GM21825 (cell line): ENCODE data around the gene SDHAF3.

Experiments used
- ATAC-seq: cut with Tn5 transposase; IDR thresholded peaks from one replicate; pipeline ENCODE4 v1.9.1; 2021; ENCODE audit warnings: mild to moderate bottlenecking, moderate library complexity; ENCODE audit not compliant: unreplicated experiment

The SDHAF3 gene

DNA sequence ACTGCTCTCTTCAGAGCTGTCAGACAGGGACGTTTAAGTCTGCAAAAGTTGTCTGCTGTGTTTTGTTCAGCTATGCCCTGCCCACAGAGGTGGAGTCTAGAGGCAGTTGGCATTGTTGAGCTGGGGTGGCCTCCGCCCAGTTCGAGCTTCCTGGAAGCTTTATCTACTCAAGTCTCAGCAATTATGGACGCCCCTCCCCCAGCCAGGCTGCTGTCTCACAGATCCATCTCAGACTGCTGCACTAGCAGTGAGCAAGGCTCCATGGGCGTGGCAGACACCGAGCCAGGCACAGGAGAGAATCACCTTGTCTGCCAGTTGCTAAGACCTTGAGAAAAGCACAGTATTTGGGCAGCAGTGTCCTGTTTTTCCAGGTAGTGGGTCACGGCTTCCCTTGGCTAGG is 98.1 kb downstream of the SDHAF3 start:
- no peak for ATAC-seq

DNA sequence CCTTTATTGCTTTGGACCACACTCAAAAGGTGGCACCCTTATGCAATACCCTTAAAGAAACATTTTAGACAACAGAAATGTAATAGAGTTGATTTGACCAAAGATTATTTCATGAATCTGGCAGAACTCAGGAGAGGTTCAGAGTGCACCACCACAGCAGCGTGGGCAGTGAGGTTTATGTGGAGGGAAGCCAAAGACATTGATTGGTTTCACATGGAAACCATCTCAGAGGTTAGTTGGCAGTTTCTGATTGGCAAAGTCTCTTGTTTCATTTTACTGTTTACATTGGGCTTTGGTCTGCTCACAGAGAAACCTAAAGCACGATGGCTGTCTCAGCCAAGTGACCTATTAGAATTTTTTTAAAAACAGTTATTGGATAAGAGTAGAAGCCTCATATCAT is 101.3 kb downstream of the SDHAF3 start:
- no peak for ATAC-seq

DNA sequence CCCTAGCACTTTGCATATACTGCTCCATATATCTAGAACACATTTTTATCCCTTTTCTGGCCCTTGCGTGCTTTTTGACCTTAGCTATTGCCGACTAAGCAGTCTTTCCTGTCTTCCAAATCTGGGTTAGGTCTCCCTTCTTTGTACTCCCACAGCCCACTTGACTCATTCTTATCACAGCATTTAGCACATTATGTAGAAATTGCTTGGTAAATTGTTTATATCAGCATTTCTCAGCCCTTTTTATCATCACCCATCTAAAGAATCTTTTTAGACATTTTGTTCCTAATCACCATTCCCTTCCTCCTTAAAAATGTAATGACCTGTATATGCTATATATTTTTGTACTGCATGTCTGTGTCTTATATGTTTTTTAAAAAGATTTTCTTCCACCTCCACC is 101.7 kb downstream of the SDHAF3 start:
- ATAC-seq = no peak

DNA sequence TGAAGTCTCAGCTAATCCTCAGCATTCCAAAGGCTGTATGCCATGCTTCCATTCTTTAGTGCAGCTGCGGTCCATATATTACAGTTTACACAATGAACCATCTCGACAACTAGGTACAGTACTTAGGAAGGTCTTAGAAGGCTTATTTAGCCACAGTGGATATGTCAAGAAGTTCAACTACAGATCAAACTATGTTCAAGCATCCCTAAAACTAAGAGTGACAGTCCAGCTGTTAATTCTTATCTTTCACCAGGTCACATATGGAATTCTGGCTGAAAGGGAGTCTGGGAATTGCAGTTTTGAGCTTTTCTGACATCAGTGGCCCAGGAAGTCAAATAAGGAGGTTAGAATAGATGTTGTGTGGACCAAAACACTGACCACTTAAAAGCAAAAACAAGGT is 106.8 kb downstream of the SDHAF3 start:
- ATAC-seq = no peak

DNA sequence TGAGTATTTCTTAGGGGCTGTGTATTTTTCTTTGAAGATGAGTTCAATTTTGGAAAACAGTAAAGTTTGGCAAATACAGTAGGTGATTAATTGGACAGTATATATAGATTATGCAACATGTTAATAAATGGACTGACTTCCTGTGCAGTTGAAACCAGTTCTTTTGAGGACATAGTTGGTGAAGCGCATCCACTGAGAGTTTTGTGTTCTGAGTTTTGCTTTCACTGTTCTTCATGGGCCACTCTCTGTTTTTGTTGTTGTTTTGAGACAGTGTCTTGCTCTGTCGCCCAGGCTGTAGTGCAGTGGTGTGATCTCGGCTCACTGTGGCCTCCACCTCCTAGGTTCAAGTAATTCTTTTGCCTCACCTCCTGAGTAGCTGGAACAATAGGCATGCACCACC is 109.0 kb downstream of the SDHAF3 start:
- no peak for ATAC-seq
